Neural progenitor cell (in vitro differentiated cells): ENCODE measurements around the gene HOATZ. TPM values are rescaled to one million over a fixed set of nuclear protein-coding genes. Genes with fewer than 3 reads are reported as not detected.

Experiments
- DNase-seq: peaks from one replicate; pipeline ENCODE4 v3.0.0-alpha.2; 2016; ENCODE audit warnings: low spot score
- H2AFZ ChIP-seq: fragments of 200-600 bp; sonication (generic); replicated peaks from 2 replicates; pipeline ENCODE4 v1.6.1; 2016; ENCODE audit warnings: antibody characterized with exemption
- H3F3A ChIP-seq: fragments of 200-600 bp; sonication (generic); 2 replicates; pipeline ENCODE4 v1.6.1; 2016; ENCODE audit warnings: antibody characterized with exemption, low read depth
- H3K27ac ChIP-seq: fragments of 200-600 bp; sonication (generic); 2 replicates; pipeline ENCODE4 v1.5.1; 2016; ENCODE audit warnings: mild to moderate bottlenecking
- H3K27me3 ChIP-seq: fragments of 200-600 bp; sonication (generic); 2 replicates; pipeline ENCODE4 v1.6.1; 2016; ENCODE audit warnings: mild to moderate bottlenecking, moderate library complexity
- H3K36me3 ChIP-seq: fragments of 200-600 bp; sonication (generic); 2 replicates; pipeline ENCODE4 v1.5.1; 2016
- H3K4me1 ChIP-seq: fragments of 200-600 bp; sonication (generic); 2 replicates; pipeline ENCODE4 v1.6.1; 2016; ENCODE audit warnings: mixed run types
- H3K4me2 ChIP-seq: fragments of 200-600 bp; sonication (generic); 2 replicates; pipeline ENCODE4 v1.6.1; 2016
- H3K4me3 ChIP-seq: fragments of 200-600 bp; sonication (generic); 2 replicates; pipeline ENCODE4 v1.5.1; 2016
- H3K79me2 ChIP-seq: fragments of 200-600 bp; sonication (generic); 2 replicates; pipeline ENCODE4 v1.6.1; 2016; ENCODE audit warnings: low read depth
- H3K9ac ChIP-seq: fragments of 200-600 bp; sonication (generic); 2 replicates; pipeline ENCODE4 v1.6.1; 2016
- H3K9me3 ChIP-seq: fragments of 200-600 bp; sonication (generic); 2 replicates; pipeline ENCODE4 v1.5.1; 2016; ENCODE audit warnings: low read depth
- H4K20me1 ChIP-seq: fragments of 200-600 bp; sonication (generic); 2 replicates; pipeline ENCODE4 v1.6.1; 2016; ENCODE audit warnings: low read depth
- H3K27ac Mint-ChIP-seq: 3 replicates; pipeline ENCODE4 v1.8.0; 2021; ENCODE audit warnings: mixed read lengths
- H3K27me3 Mint-ChIP-seq: 2 replicates; pipeline ENCODE4 v1.8.0; 2022; ENCODE audit warnings: low read depth, mild to moderate bottlenecking, inconsistent platforms, moderate library complexity, mixed read lengths; ENCODE audit not compliant: insufficient read depth
- H3K36me3 Mint-ChIP-seq: 3 replicates; pipeline ENCODE4 v1.8.0; 2021; ENCODE audit warnings: mixed read lengths
- H3K4me1 Mint-ChIP-seq: 3 replicates; pipeline ENCODE4 v1.8.0; 2021; ENCODE audit warnings: mixed read lengths
- H3K4me3 Mint-ChIP-seq: 3 replicates; pipeline ENCODE4 v1.8.0; 2021; ENCODE audit warnings: mild to moderate bottlenecking, moderate library complexity, mixed read lengths
- H3K9me3 Mint-ChIP-seq: 3 replicates; pipeline ENCODE4 v1.8.0; 2020; ENCODE audit warnings: mixed read lengths
- CTCF ChIP-seq: fragments of 200-600 bp; sonication (generic); IDR thresholded peaks from 2 replicates; pipeline ENCODE4 v1.5.1; 2017; ENCODE audit warnings: antibody characterized with exemption, mild to moderate bottlenecking
- EZH2 ChIP-seq: fragments of 200-600 bp; sonication (generic); IDR thresholded peaks from 2 replicates; pipeline ENCODE4 v1.6.1; 2017; ENCODE audit warnings: antibody characterized with exemption, mild to moderate bottlenecking, moderate library complexity
- EZH2phosphoT487 ChIP-seq: fragments of 200-600 bp; sonication (generic); IDR thresholded peaks from 2 replicates; pipeline ENCODE4 v1.6.1; 2017; ENCODE audit warnings: antibody characterized with exemption
- total RNA-seq: library from RNA; depleted of rRNA; stranded (reverse); fragments of >200 nt; gene quantifications from 2 replicates; pipeline ENCODE4 v1.2.3, GENCODE V29; 2015; ENCODE audit warnings: low replicate concordance

Gene HOATZ
- total RNA-seq, 1 donor from 2014 or later: not detected

GRCh38 chr11:111561791-111562325 is 47.3 kb downstream of the HOATZ start:
- no peak for DNase-seq
- no peak overlapping the region for H3K9ac ChIP-seq
- no peak overlapping the region for H3K4me3 Mint-ChIP-seq
- H3K27ac ChIP-seq: no peak overlapping the region
- no peaks in the 10 kb centered on the region for H3K27me3 ChIP-seq
- H4K20me1 ChIP-seq: no peaks in the 10 kb centered on the region
- TF ChIP-seq EZH2phosphoT487 (no peak), CTCF (no peak), EZH2 (no peak)
- no peak overlapping the region for H3K27ac Mint-ChIP-seq
- H3F3A ChIP-seq: no peaks in the 10 kb centered on the region
- no peaks in the 10 kb centered on the region for H3K9me3 ChIP-seq
- no peaks in the 10 kb centered on the region for H3K36me3 ChIP-seq
- peaks cover 7% of the 10 kb centered on the region for H3K4me1 Mint-ChIP-seq
- no peaks in the 10 kb centered on the region for H3K79me2 ChIP-seq
- H3K9me3 Mint-ChIP-seq: peaks cover 2% of the 10 kb centered on the region
- H2AFZ ChIP-seq: no peak overlapping the region
- H3K36me3 Mint-ChIP-seq: no peaks in the 10 kb centered on the region
- H3K4me2 ChIP-seq: no peak overlapping the region
- H3K4me1 ChIP-seq: peaks cover 7% of the 10 kb centered on the region
- H3K4me3 ChIP-seq: no peak overlapping the region
- H3K27me3 Mint-ChIP-seq: peaks cover 2% of the 10 kb centered on the region

- Histone ChIP-seq H2AFZ (no peak overlapping the region), H3K4me1 (peaks cover 7% of the 10 kb centered on the region), H3K79me2 (no peaks in the 10 kb centered on the region), H4K20me1 (no peaks in the 10 kb centered on the region), H3K4me2 (no peak overlapping the region), H3K27ac (no peak overlapping the region), H3K9me3 (no peaks in the 10 kb centered on the region), H3K9ac (no peak overlapping the region), H3K36me3 (no peaks in the 10 kb centered on the region), H3K4me3 (no peak overlapping the region), H3F3A (no peaks in the 10 kb centered on the region), H3K27me3 (no peaks in the 10 kb centered on the region)
- no peak overlapping the region for H3K27ac Mint-ChIP-seq
- TF ChIP-seq EZH2phosphoT487 (no peak), EZH2 (no peak), CTCF (no peak)
- H3K4me3 Mint-ChIP-seq: no peak overlapping the region
- peaks cover 2% of the 10 kb centered on the region for H3K27me3 Mint-ChIP-seq
- no peaks in the 10 kb centered on the region for H3K36me3 Mint-ChIP-seq
- H3K9me3 Mint-ChIP-seq: no peaks in the 10 kb centered on the region
- peaks cover 7% of the 10 kb centered on the region for H3K4me1 Mint-ChIP-seq
- DNase-seq: no peak
Observed at GRCh38 chr11:111562692-111563389, 48.3 kb downstream of the HOATZ start.

- Histone ChIP-seq H3F3A (no peaks in the 10 kb centered on the region), H3K27me3 (no peaks in the 10 kb centered on the region), H3K9ac (no peak overlapping the region), H3K9me3 (no peaks in the 10 kb centered on the region), H3K4me3 (no peak overlapping the region), H2AFZ (no peak overlapping the region), H3K36me3 (no peaks in the 10 kb centered on the region), H3K79me2 (no peaks in the 10 kb centered on the region), H3K27ac (no peak overlapping the region), H3K4me2 (no peak overlapping the region), H3K4me1 (peaks cover 14% of the 10 kb centered on the region), H4K20me1 (no peaks in the 10 kb centered on the region)
- Mint-ChIP-seq H3K27ac (no peak overlapping the region), H3K9me3 (no peaks in the 10 kb centered on the region), H3K4me3 (no peak overlapping the region), H3K36me3 (no peaks in the 10 kb centered on the region), H3K27me3 (peaks cover 2% of the 10 kb centered on the region), H3K4me1 (peaks cover 13% of the 10 kb centered on the region)
- peak; percentile 55 for DNase-seq
- no peak for TF ChIP-seq EZH2phosphoT487
- no peak for TF ChIP-seq EZH2
- peak; percentile 88 for TF ChIP-seq CTCF
Observed at GRCh38 chr11:111565114-111565720, 50.6 kb downstream of the HOATZ start.
